Osteoblast (primary cell): ENCODE data around the gene IL5. TPM values are rescaled to one million over a fixed set of nuclear protein-coding genes. Genes with fewer than 3 reads are reported as not detected.

Source experiments
- DNase-seq: peaks from one replicate; pipeline ENCODE4 v3.0.0; 2011; ENCODE audit warnings: low spot score, mixed read lengths; ENCODE audit not compliant: insufficient read length; ENCODE audit errors: missing footprints
- H2AFZ ChIP-seq: 2 replicates; pipeline ENCODE4 v1.6.0; 2011; ENCODE audit warnings: mild to moderate bottlenecking, low read length
- H3K27ac ChIP-seq: 2 replicates; pipeline ENCODE4 v1.5.1; 2011; ENCODE audit warnings: mild to moderate bottlenecking, low read depth, low read length, moderate library complexity
- H3K27me3 ChIP-seq: 2 replicates; pipeline ENCODE4 v1.6.0; 2012; ENCODE audit warnings: mild to moderate bottlenecking, control low read depth, inconsistent platforms, low read length, moderate library complexity; ENCODE audit not compliant: insufficient read depth
- H3K36me3 ChIP-seq: 2 replicates; pipeline ENCODE4 v1.5.1; 2011; ENCODE audit warnings: mild to moderate bottlenecking, low read length, control low read depth, moderate library complexity; ENCODE audit not compliant: insufficient read depth
- H3K4me1 ChIP-seq: 2 replicates; pipeline ENCODE4 v1.5.1; 2011; ENCODE audit warnings: mild to moderate bottlenecking, low read length, control low read depth, moderate library complexity; ENCODE audit not compliant: insufficient read depth
- H3K4me2 ChIP-seq: 2 replicates; pipeline ENCODE4 v1.6.0; 2011; ENCODE audit warnings: mild to moderate bottlenecking, low read length; ENCODE audit not compliant: insufficient read depth
- H3K4me3 ChIP-seq: fragments of 200-600 bp; sonication (generic); 3 replicates; pipeline ENCODE4 v1.5.1; 2012; ENCODE audit warnings: mild to moderate bottlenecking, low read length, inconsistent platforms; ENCODE audit not compliant: insufficient read depth
- H3K79me2 ChIP-seq: 2 replicates; pipeline ENCODE4 v1.6.0; 2012; ENCODE audit warnings: mild to moderate bottlenecking, low read length, control low read depth, inconsistent platforms; ENCODE audit not compliant: insufficient read depth
- H3K9me3 ChIP-seq: 2 replicates; pipeline ENCODE4 v1.5.1; 2011; ENCODE audit warnings: low read depth, low read length, control low read depth
- H4K20me1 ChIP-seq: 2 replicates; pipeline ENCODE4 v1.6.0; 2012; ENCODE audit warnings: mild to moderate bottlenecking, low read length, control low read depth; ENCODE audit not compliant: insufficient read depth
- total RNA-seq: library from RNA; depleted of rRNA; stranded (reverse); fragments of >200 nt; gene quantifications from 2 replicates; pipeline ENCODE4 v1.2.3, GENCODE V29; 2012
- TF ChIP-seq, protein P1 (sequence below): IDR thresholded peaks from 2 replicates; pipeline ENCODE4 v1.5.1; 2011; ENCODE audit warnings: mild to moderate bottlenecking, low read depth, low read length, moderate library complexity; ENCODE audit errors: extremely low read depth

Gene IL5
- total RNA-seq, 1 donor = not detected

DNA sequence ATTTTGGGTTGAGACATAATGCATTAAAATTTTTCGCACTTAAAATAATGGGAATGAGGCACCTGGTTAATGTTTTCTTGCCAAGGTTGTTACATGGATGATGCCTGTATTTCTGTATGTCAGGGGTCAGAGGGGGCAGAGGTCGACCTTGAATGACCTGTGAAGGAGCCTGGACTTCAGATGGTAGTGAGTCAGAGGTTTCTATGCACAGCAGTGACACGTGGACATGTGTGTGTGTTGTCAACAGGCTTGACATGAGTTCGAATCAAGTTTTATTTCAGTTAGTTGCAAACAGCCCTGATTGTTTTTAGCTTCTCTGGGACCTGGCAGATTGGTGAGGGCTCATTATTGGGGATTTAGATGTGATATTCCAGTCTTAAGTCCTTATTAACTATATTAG is 3.6 kb downstream of the IL5 start:
- Histone ChIP-seq H3K79me2 (no peaks in the 10 kb centered on the region), H3K36me3 (no peaks in the 10 kb centered on the region), H3K27ac (no peak overlapping the region), H4K20me1 (no peaks in the 10 kb centered on the region), H3K4me1 (no peaks in the 10 kb centered on the region), H3K4me3 (no peak overlapping the region), H3K27me3 (peaks cover 31% of the 10 kb centered on the region), H2AFZ (no peak overlapping the region), H3K4me2 (no peak overlapping the region), H3K9me3 (no peaks in the 10 kb centered on the region)
- TF ChIP-seq, protein P1, sequence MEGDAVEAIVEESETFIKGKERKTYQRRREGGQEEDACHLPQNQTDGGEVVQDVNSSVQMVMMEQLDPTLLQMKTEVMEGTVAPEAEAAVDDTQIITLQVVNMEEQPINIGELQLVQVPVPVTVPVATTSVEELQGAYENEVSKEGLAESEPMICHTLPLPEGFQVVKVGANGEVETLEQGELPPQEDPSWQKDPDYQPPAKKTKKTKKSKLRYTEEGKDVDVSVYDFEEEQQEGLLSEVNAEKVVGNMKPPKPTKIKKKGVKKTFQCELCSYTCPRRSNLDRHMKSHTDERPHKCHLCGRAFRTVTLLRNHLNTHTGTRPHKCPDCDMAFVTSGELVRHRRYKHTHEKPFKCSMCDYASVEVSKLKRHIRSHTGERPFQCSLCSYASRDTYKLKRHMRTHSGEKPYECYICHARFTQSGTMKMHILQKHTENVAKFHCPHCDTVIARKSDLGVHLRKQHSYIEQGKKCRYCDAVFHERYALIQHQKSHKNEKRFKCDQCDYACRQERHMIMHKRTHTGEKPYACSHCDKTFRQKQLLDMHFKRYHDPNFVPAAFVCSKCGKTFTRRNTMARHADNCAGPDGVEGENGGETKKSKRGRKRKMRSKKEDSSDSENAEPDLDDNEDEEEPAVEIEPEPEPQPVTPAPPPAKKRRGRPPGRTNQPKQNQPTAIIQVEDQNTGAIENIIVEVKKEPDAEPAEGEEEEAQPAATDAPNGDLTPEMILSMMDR = no peak
- DNase-seq = no peak

DNA sequence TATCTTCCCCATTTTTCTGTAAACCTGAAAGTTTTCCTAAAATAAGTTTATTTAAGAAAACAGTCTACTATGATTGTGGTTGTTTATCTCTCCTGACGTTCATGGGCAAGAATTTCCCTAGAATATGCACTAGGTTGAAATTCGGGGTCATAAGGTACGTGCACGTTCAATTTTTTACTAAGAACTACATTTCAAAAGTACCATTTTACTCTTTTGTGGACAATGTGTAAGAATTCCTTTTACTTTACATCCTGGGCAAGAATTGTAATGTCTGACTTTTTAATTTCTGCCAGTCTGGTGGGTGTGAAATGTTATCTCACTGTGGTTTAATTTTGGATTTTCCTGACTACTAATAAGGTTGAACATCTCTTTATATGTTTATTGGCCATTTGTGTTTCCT is 12.4 kb downstream of the IL5 start:
- peaks cover 2% of the 10 kb centered on the region for H4K20me1 ChIP-seq
- H3K27me3 ChIP-seq = peaks cover 34% of the 10 kb centered on the region
- H2AFZ ChIP-seq = no peak overlapping the region
- H3K79me2 ChIP-seq = no peaks in the 10 kb centered on the region
- no peaks in the 10 kb centered on the region for H3K9me3 ChIP-seq
- H3K4me3 ChIP-seq = no peak overlapping the region
- H3K4me1 ChIP-seq = no peaks in the 10 kb centered on the region
- no peak overlapping the region for H3K4me2 ChIP-seq
- TF ChIP-seq, protein P1 = no peak
- H3K36me3 ChIP-seq = no peaks in the 10 kb centered on the region
- DNase-seq = no peak
- no peak overlapping the region for H3K27ac ChIP-seq

DNA sequence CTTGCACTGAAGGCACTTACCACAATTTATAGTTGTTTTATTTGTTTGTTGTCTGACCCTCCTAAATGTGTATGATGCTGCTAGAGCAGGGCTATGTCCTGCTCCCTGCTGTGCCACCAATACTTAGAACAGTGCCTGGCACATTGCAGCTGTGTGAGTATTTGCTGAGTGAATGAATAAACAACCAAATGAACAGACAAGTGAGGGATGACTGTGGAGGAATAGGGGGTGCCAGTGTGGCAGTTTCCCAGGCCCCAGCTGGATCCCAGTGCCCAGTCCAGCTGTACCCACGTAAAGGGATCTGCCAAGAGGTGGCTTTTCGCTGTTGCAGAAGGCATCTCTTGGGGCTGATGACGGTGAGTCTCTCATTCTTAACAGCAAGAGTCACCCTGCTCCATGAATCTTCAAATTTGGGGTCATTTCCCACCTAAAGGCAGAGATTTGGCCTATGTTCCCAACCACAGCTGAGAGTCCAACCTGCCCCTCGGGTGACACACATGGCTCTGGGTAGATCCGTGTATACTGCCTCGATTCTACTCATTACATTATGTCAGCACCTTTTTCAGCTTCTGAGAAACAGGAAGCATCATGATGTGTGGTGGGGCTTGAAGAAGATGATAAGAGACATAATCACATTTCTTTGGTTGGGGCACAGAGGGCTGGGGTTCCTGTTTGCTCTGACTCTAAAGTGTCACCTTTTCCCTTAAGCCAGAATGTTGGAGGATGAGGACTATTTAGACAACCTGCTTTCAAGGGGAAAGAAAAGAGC is 14.3 kb downstream of the IL5 start:
- Histone ChIP-seq H3K27me3 (peaks cover 16% of the 10 kb centered on the region), H3K79me2 (no peaks in the 10 kb centered on the region), H3K36me3 (no peaks in the 10 kb centered on the region), H3K4me1 (no peaks in the 10 kb centered on the region), H4K20me1 (peaks cover 2% of the 10 kb centered on the region), H2AFZ (no peak overlapping the region), H3K27ac (no peak overlapping the region), H3K4me3 (no peak overlapping the region), H3K9me3 (no peaks in the 10 kb centered on the region), H3K4me2 (no peak overlapping the region)
- DNase-seq = no peak
- TF ChIP-seq, protein P1 = no peak

DNA sequence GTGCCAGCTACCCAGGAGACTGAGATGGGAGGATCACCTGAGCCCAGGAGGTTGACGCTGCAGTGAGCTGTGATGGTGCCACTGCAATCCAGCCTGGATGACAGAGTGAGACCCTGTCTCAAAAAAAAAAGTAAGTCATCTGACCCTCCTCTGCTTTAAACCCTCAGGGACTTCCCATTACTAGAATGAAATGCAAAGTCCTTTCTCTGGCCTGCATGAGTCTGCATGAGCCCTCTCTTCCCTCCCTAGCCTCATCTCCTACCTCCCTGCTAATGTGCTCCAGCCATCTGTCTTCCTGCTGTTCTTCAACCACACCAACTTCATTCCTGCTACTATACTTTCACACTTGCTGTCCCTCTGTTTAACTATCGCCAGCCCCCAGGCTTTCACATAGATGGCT is 15.3 kb downstream of the IL5 start:
- Histone ChIP-seq H3K27me3 (peaks cover 16% of the 10 kb centered on the region), H2AFZ (no peak overlapping the region), H4K20me1 (peaks cover 2% of the 10 kb centered on the region), H3K4me3 (no peak overlapping the region), H3K4me1 (no peaks in the 10 kb centered on the region), H3K36me3 (no peaks in the 10 kb centered on the region), H3K9me3 (no peaks in the 10 kb centered on the region), H3K27ac (no peak overlapping the region), H3K79me2 (no peaks in the 10 kb centered on the region), H3K4me2 (no peak overlapping the region)
- TF ChIP-seq, protein P1 = no peak
- DNase-seq = no peak
